ENCODE measurements around the gene SEC24D. TPM values are rescaled to one million over a fixed set of nuclear protein-coding genes. Genes with fewer than 3 reads are reported as not detected.

The SEC24D gene
- total and polyA plus RNA-seq, 9 of the 15 experiments (the other 6 are each of a cell fraction or from before 2014, with no cell fraction given) = 7.1 to 22.5 (median 11.3) TPM

GRCh38 chr4:118843237-118843636 lies 7.3 kb upstream of the SEC24D start:
- Histone ChIP-seq H3K79me2 (ENCODE audit: control insufficient read depth, insufficient read depth, low read length) (no peaks in the 10 kb centered on the region), H3K4me1 (replicated peaks in 1 of 2; ENCODE audit: control insufficient read depth in 2 of 2, insufficient read depth in 2 of 2, low read length in 2 of 2) (no peaks in the 10 kb centered on the region), H3K9me1 (ENCODE audit: control insufficient read depth, insufficient read depth, low read length) (no peaks in the 10 kb centered on the region), H3K27ac (ENCODE audit: extremely low read depth, low read depth, low read length) (no peak overlapping the region), H2AFZ (ENCODE audit: low read depth, low read length) (no peak overlapping the region), H3K36me3 (ENCODE audit: control insufficient read depth, insufficient read depth, low read length) (no peaks in the 10 kb centered on the region), H3K9ac (ENCODE audit: insufficient read depth in 1 of 2, low read depth in 2 of 2, low read length in 2 of 2) (no peak overlapping the region; a peak in 1 of 4 replicates), H3K4me2 (ENCODE audit: insufficient read depth, low read length) (no peak overlapping the region), H4K20me1 (replicated peaks; ENCODE audit: control insufficient read depth, insufficient read depth, low read length) (no peaks in the 10 kb centered on the region), H3K9me3 (replicated peaks; ENCODE audit: control insufficient read depth, insufficient read depth, low read depth, low read length) (no peaks in the 10 kb centered on the region), H3K27me3 (ENCODE audit: control insufficient read depth in 2 of 2, insufficient read depth in 2 of 2, low read length in 2 of 2) (peaks cover 0 to 4% of the 10 kb centered on the region in 2 experiments; a peak in 2 of 5 replicates), H3K4me3 (no peak overlapping the region)
- ChIA-PET CTCF (ENCODE audit: low intra/inter-chr PET ratio) (no interaction called here), POLR2A (no interaction called here)
- intact Hi-C loops (cut with micrococcal nuclease) (no loop called here), in situ Hi-C loops (cut with MboI) (no loop called here)
- WGBS (ENCODE audit: insufficient coverage, low coverage, missing lambda C conversion rate) = 7% methylated on average over 6 of the region's 6 CpGs
- DNase-seq (ENCODE audit: extremely low read depth in 1 of 4, low spot score in 3 of 4) (no peak), FAIRE-seq (no peak), ATAC-seq (no peak; the same call in 2 of the 3 replicates)
- no TSS peak for BruUV-seq (replicated peaks)
- TF ChIP-seq DIDO1 (tag; IDR thresholded peaks at IDR 0.05; ENCODE audit: low read depth) (no peak), ZNF184 (CRISPR knock-in tag; IDR thresholded peaks at IDR 0.05) (no peak), SIRT6 (IDR thresholded peaks at IDR 0.05; ENCODE audit: low read depth, low read length) (no peak), FOXJ2 (tag; IDR thresholded peaks at IDR 0.05) (no peak), NFE2L1 (tag; IDR thresholded peaks at IDR 0.05; ENCODE audit: borderline replicate concordance, low read depth) (no peak), MITF (IDR thresholded peaks at IDR 0.05) (no peak), TCF7L2 (IDR thresholded peaks at IDR 0.05; ENCODE audit: low read depth, low read length) (no peak), ZSCAN29 (IDR thresholded peaks at IDR 0.05) (no peak), E2F5 (CRISPR knock-in tag; IDR thresholded peaks at IDR 0.05) (no peak), PATZ1 (CRISPR knock-in tag; IDR thresholded peaks at IDR 0.05; ENCODE audit: borderline replicate concordance) (no peak), CTCFL (IDR thresholded peaks at IDR 0.05; ENCODE audit: borderline replicate concordance, insufficient read depth, low read depth, low read length, poor library complexity, severe bottlenecking) (no peak), HBP1 (CRISPR knock-in tag; IDR thresholded peaks at IDR 0.05) (no peak), SMAD3 (CRISPR knock-in tag; conservative IDR thresholded peaks at IDR 0.05) (no peak), RBM39 (optimal IDR thresholded peaks at IDR 0.05; ENCODE audit: low read depth, low read length) (no peak), WHSC1 (IDR thresholded peaks at IDR 0.05; ENCODE audit: low read length) (no peak)
